Neural cell (in vitro differentiated cells): Measurements from ENCODE around the gene SLC25A42. TPM values are rescaled to one million over a fixed set of nuclear protein-coding genes. Genes with fewer than 3 reads are reported as not detected.

ENCODE experiments used
- H2AFZ ChIP-seq: fragments of 200-600, 300-800 bp; sonication (generic), shearing (Covaris generic); 2 replicates; pipeline ENCODE4 v1.6.0; 2014; ENCODE audit warnings: low read depth, mild to moderate bottlenecking, antibody characterized with exemption, low read length, moderate library complexity
- H3F3A ChIP-seq: fragments of 200-600 bp; shearing (Covaris generic); 2 replicates; pipeline ENCODE4 v1.6.1; 2016; ENCODE audit warnings: mild to moderate bottlenecking, moderate library complexity, mixed read lengths, antibody characterized with exemption, low read length; ENCODE audit not compliant: insufficient read depth, poor library complexity, severe bottlenecking
- H3K27ac ChIP-seq: fragments of 200-600, 300-800 bp; sonication (generic), shearing (Covaris generic); 2 replicates; pipeline ENCODE4 v1.5.1; 2014; ENCODE audit warnings: mild to moderate bottlenecking, low read length, moderate library complexity
- H3K27me3 ChIP-seq: fragments of 300-800, 200-600 bp; sonication (generic), shearing (Covaris generic); 2 replicates; pipeline ENCODE4 v1.6.0; 2014; ENCODE audit warnings: mild to moderate bottlenecking, low read depth, low read length, moderate library complexity; ENCODE audit not compliant: insufficient read depth
- H3K36me3 ChIP-seq: fragments of 300-800, 200-600 bp; sonication (generic), shearing (Covaris generic); 2 replicates; pipeline ENCODE4 v1.5.1; 2014; ENCODE audit warnings: mild to moderate bottlenecking, antibody characterized with exemption, low read length, moderate library complexity; ENCODE audit not compliant: insufficient read depth
- H3K4me2 ChIP-seq: fragments of 300-800, 200-600 bp; sonication (generic), shearing (Covaris generic); 2 replicates; pipeline ENCODE4 v1.6.0; 2014; ENCODE audit warnings: mild to moderate bottlenecking, low read length
- H3K4me3 ChIP-seq: fragments of 300-800, 200-600 bp; sonication (generic), shearing (Covaris generic); 2 replicates; pipeline ENCODE4 v1.5.1; 2014; ENCODE audit warnings: mild to moderate bottlenecking, low read length, moderate library complexity
- H3K79me2 ChIP-seq: fragments of 200-600 bp; shearing (Covaris generic); replicated peaks from 2 replicates; pipeline ENCODE4 v1.6.0; 2014; ENCODE audit warnings: mild to moderate bottlenecking, low read length, moderate library complexity; ENCODE audit not compliant: insufficient read depth
- H3K9ac ChIP-seq: fragments of 300-800, 200-600 bp; sonication (generic), shearing (Covaris generic); 2 replicates; pipeline ENCODE4 v1.6.1; 2016; ENCODE audit warnings: mild to moderate bottlenecking, low read length, mixed read lengths
- H3K9me2 ChIP-seq: fragments of 200-600 bp; shearing (Covaris generic); 2 replicates; pipeline ENCODE4 v1.6.1; 2016; ENCODE audit warnings: mild to moderate bottlenecking, low read length, mixed read lengths; ENCODE audit not compliant: insufficient read depth
- H3K9me3 ChIP-seq: fragments of 200-600, 300-800 bp; sonication (generic), shearing (Covaris generic); 2 replicates; pipeline ENCODE4 v1.6.1; 2016; ENCODE audit warnings: mild to moderate bottlenecking, mixed run types, low read length, moderate library complexity, mixed read lengths
- H4K20me1 ChIP-seq: fragments of 200-600 bp; shearing (Covaris generic); 2 replicates; pipeline ENCODE4 v1.6.1; 2016; ENCODE audit warnings: mild to moderate bottlenecking, mixed run types; ENCODE audit not compliant: insufficient read depth
- EP300 ChIP-seq: fragments of 450-650 bp; conservative IDR thresholded peaks from 2 replicates; pipeline ENCODE4 v1.6.1; 2014; ENCODE audit warnings: antibody characterized with exemption, mild to moderate bottlenecking, moderate library complexity; ENCODE audit not compliant: poor library complexity, severe bottlenecking
- EZH2 ChIP-seq: fragments of 200-600, 300-800 bp; shearing (Covaris generic), sonication (generic); IDR thresholded peaks from 2 replicates; pipeline ENCODE4 v1.6.1; 2014; ENCODE audit warnings: antibody characterized with exemption, low read length, borderline replicate concordance, mild to moderate bottlenecking; ENCODE audit not compliant: insufficient read depth, poor library complexity, severe bottlenecking
- MXI1 ChIP-seq: fragments of 450-650 bp; conservative IDR thresholded peaks from 2 replicates; pipeline ENCODE4 v1.6.1; 2014; ENCODE audit warnings: antibody characterized with exemption, mild to moderate bottlenecking; ENCODE audit not compliant: poor library complexity, severe bottlenecking
- POLR2AphosphoS5 ChIP-seq: IDR thresholded peaks from 2 replicates; pipeline ENCODE4 v1.6.1; 2012
- RAD21 ChIP-seq: fragments of 450-650 bp; conservative IDR thresholded peaks from 2 replicates; pipeline ENCODE4 v1.6.1; 2014; ENCODE audit warnings: antibody characterized with exemption, mild to moderate bottlenecking, moderate library complexity
- SMC3 ChIP-seq: fragments of 450-650 bp; conservative IDR thresholded peaks from 2 replicates; pipeline ENCODE4 v1.6.1; 2014; ENCODE audit warnings: antibody characterized with exemption, mild to moderate bottlenecking, moderate library complexity; ENCODE audit not compliant: poor library complexity
- TAF1 ChIP-seq: IDR thresholded peaks from 2 replicates; pipeline ENCODE4 v1.6.1; 2012; ENCODE audit warnings: low read depth
- polyA plus RNA-seq: library from polyadenylated mRNA; depleted of rRNA; stranded (reverse); fragments of >200 nt; gene quantifications from 2 replicates; pipeline ENCODE4 v1.2.3, GENCODE V29; 2014
- TF ChIP-seq, protein P1 (sequence below): fragments of 450-650 bp; IDR thresholded peaks from 2 replicates; pipeline ENCODE4 v1.5.1; 2014; ENCODE audit warnings: antibody characterized with exemption, mild to moderate bottlenecking, moderate library complexity; ENCODE audit not compliant: poor library complexity, severe bottlenecking
- TF ChIP-seq, protein P2 (sequence below): IDR thresholded peaks from 2 replicates; pipeline ENCODE4 v1.6.1; 2012; ENCODE audit warnings: borderline replicate concordance

The SLC25A42 gene
- polyA plus RNA-seq, 1 donor from 2014 or later: 22.7 TPM

GRCh38 chr19:19115954-19116353 lies 52.2 kb downstream of the SLC25A42 start:
- Histone ChIP-seq H3K4me2 (no peak overlapping the region), H3K79me2 (no peaks in the 10 kb centered on the region)

GRCh38 chr19:19119325-19120237 lies 55.8 kb downstream of the SLC25A42 start:
- no peak for TF ChIP-seq RAD21
- TF ChIP-seq, protein P1, sequence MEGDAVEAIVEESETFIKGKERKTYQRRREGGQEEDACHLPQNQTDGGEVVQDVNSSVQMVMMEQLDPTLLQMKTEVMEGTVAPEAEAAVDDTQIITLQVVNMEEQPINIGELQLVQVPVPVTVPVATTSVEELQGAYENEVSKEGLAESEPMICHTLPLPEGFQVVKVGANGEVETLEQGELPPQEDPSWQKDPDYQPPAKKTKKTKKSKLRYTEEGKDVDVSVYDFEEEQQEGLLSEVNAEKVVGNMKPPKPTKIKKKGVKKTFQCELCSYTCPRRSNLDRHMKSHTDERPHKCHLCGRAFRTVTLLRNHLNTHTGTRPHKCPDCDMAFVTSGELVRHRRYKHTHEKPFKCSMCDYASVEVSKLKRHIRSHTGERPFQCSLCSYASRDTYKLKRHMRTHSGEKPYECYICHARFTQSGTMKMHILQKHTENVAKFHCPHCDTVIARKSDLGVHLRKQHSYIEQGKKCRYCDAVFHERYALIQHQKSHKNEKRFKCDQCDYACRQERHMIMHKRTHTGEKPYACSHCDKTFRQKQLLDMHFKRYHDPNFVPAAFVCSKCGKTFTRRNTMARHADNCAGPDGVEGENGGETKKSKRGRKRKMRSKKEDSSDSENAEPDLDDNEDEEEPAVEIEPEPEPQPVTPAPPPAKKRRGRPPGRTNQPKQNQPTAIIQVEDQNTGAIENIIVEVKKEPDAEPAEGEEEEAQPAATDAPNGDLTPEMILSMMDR: no peak
- TF ChIP-seq POLR2AphosphoS5: no peak
- no peak for TF ChIP-seq EP300
- no peak for TF ChIP-seq MXI1
- no peak for TF ChIP-seq TAF1
- TF ChIP-seq, protein P2, sequence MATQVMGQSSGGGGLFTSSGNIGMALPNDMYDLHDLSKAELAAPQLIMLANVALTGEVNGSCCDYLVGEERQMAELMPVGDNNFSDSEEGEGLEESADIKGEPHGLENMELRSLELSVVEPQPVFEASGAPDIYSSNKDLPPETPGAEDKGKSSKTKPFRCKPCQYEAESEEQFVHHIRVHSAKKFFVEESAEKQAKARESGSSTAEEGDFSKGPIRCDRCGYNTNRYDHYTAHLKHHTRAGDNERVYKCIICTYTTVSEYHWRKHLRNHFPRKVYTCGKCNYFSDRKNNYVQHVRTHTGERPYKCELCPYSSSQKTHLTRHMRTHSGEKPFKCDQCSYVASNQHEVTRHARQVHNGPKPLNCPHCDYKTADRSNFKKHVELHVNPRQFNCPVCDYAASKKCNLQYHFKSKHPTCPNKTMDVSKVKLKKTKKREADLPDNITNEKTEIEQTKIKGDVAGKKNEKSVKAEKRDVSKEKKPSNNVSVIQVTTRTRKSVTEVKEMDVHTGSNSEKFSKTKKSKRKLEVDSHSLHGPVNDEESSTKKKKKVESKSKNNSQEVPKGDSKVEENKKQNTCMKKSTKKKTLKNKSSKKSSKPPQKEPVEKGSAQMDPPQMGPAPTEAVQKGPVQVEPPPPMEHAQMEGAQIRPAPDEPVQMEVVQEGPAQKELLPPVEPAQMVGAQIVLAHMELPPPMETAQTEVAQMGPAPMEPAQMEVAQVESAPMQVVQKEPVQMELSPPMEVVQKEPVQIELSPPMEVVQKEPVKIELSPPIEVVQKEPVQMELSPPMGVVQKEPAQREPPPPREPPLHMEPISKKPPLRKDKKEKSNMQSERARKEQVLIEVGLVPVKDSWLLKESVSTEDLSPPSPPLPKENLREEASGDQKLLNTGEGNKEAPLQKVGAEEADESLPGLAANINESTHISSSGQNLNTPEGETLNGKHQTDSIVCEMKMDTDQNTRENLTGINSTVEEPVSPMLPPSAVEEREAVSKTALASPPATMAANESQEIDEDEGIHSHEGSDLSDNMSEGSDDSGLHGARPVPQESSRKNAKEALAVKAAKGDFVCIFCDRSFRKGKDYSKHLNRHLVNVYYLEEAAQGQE: no peak
- no peak for TF ChIP-seq EZH2
- TF ChIP-seq SMC3: no peak
- H3K9ac ChIP-seq: no peak overlapping the region
- H3K27me3 ChIP-seq: no peaks in the 10 kb centered on the region
- H3K79me2 ChIP-seq: no peaks in the 10 kb centered on the region
- H3K9me2 ChIP-seq: no peaks in the 10 kb centered on the region
- no peak overlapping the region for H2AFZ ChIP-seq
- H3F3A ChIP-seq: no peaks in the 10 kb centered on the region
- no peak overlapping the region for H3K4me3 ChIP-seq
- no peak overlapping the region for H3K4me2 ChIP-seq
- no peaks in the 10 kb centered on the region for H3K9me3 ChIP-seq
- no peak overlapping the region for H3K27ac ChIP-seq
- no peaks in the 10 kb centered on the region for H3K36me3 ChIP-seq
- no peaks in the 10 kb centered on the region for H4K20me1 ChIP-seq

More at GRCh38 chr19:19115954-19116353, 52.2 kb downstream of the SLC25A42 start:
- Histone ChIP-seq H3K9me3 (no peaks in the 10 kb centered on the region), H3F3A (no peaks in the 10 kb centered on the region), H4K20me1 (no peaks in the 10 kb centered on the region), H3K4me3 (no peak overlapping the region), H3K36me3 (no peaks in the 10 kb centered on the region), H3K27me3 (no peaks in the 10 kb centered on the region), H3K9ac (no peak overlapping the region), H2AFZ (no peak overlapping the region), H3K27ac (no peak overlapping the region), H3K9me2 (no peaks in the 10 kb centered on the region)
- TF ChIP-seq POLR2AphosphoS5 (no peak), RAD21 (no peak), EZH2 (no peak)
- TF ChIP-seq, protein P1: no peak
